HEK293 (cell line): ENCODE results near the gene UCP3.

Source experiments
- CTCF ChIA-PET: fragments of 350-600 bp; formaldehyde crosslinking; extraction: SDS; loops from one replicate; lab custom pipeline; 2021; ENCODE audit warnings: antibody characterized with exemption; lab: Yijun Ruan, JAX
- POLR2A ChIA-PET: fragments of 300-600 bp; formaldehyde crosslinking; extraction: SDS; loops from one replicate; lab custom pipeline; 2020; ENCODE audit warnings: antibody characterized with exemption, inconsistent platforms; lab: Yijun Ruan, JAX
- H3K27ac ChIP-seq: fragments of 200-500 bp; sonication (Bioruptor generic); 2 replicates; pipeline ENCODE4 v1.5.1; 2014; ENCODE audit warnings: low read depth, low read length, control low read depth, inconsistent platforms; ENCODE audit errors: extremely low read depth
- H3K36me3 ChIP-seq, 2 experiments: fragments of 200-500 bp in 1 of 2; sonication (Bioruptor generic) in 1 of 2; 1 replicate in 1 of 2; 2 replicates in 1 of 2; pipeline ENCODE4 v1.5.1; 2014 to 2017; ENCODE audit warnings: inconsistent platforms in 2 of 2, low read length in 2 of 2; ENCODE audit not compliant: control insufficient read depth in 2 of 2, insufficient read depth in 1 of 2
- H3K4me1 ChIP-seq: fragments of 200-500 bp; sonication (Bioruptor generic); 2 replicates; pipeline ENCODE4 v1.5.1; 2014; ENCODE audit warnings: mild to moderate bottlenecking, low read length, inconsistent platforms; ENCODE audit not compliant: control insufficient read depth, insufficient read depth
- H3K4me3 ChIP-seq: 2 replicates; pipeline ENCODE4 v1.5.1; 2011; ENCODE audit warnings: low read depth, mild to moderate bottlenecking, control low read depth, low read length, moderate library complexity
- H3K9me3 ChIP-seq: fragments of 200-500 bp; sonication (Bioruptor generic); 2 replicates; pipeline ENCODE4 v1.5.1; 2014; ENCODE audit warnings: low read depth, low read length, inconsistent platforms; ENCODE audit not compliant: control insufficient read depth, insufficient read depth
- FEZF1 ChIP-seq: fragments of 450-650 bp; formaldehyde crosslinking; IDR thresholded peaks from 2 replicates; pipeline ENCODE4 v1.5.1; 2016; ENCODE audit warnings: missing biosample characterization, missing genetic modification characterization
- KLF7 ChIP-seq: fragments of 450-650 bp; formaldehyde crosslinking; IDR thresholded peaks from 2 replicates; pipeline ENCODE4 v1.5.1; 2016; ENCODE audit warnings: missing biosample characterization, missing genetic modification characterization, borderline replicate concordance
- MZF1 ChIP-seq: fragments of 450-650 bp; formaldehyde crosslinking; IDR thresholded peaks from 2 replicates; pipeline ENCODE4 v1.5.1; 2017; ENCODE audit warnings: missing biosample characterization, missing genetic modification characterization, borderline replicate concordance
- PRDM6 ChIP-seq: fragments of 450-650 bp; formaldehyde crosslinking; IDR thresholded peaks from 2 replicates; pipeline ENCODE4 v1.5.1; 2017; ENCODE audit warnings: missing biosample characterization, missing genetic modification characterization
- SP2 ChIP-seq: fragments of 450-650 bp; formaldehyde crosslinking; IDR thresholded peaks from 2 replicates; pipeline ENCODE4 v1.5.1; 2016; ENCODE audit warnings: missing biosample characterization, missing genetic modification characterization
- TCF7L2 ChIP-seq: IDR thresholded peaks from 2 replicates; pipeline ENCODE4 v1.6.1; 2011; ENCODE audit warnings: low read depth, mild to moderate bottlenecking, inconsistent platforms, low read length, moderate library complexity, borderline replicate concordance
- ZBTB26 ChIP-seq: fragments of 450-650 bp; formaldehyde crosslinking; optimal IDR thresholded peaks from 2 replicates; pipeline ENCODE3; 2016; ENCODE audit warnings: missing biosample characterization, mild to moderate bottlenecking, missing genetic modification characterization
- ZNF138 ChIP-seq: fragments of 450-650 bp; formaldehyde crosslinking; IDR thresholded peaks from 2 replicates; pipeline ENCODE4 v1.5.1; 2016; ENCODE audit warnings: missing biosample characterization, missing genetic modification characterization, borderline replicate concordance
- ZNF140 ChIP-seq: fragments of 450-650 bp; formaldehyde crosslinking; IDR thresholded peaks from 2 replicates; pipeline ENCODE4 v1.5.1; 2016; ENCODE audit warnings: missing biosample characterization, missing genetic modification characterization
- ZNF24 ChIP-seq: fragments of 450-650 bp; formaldehyde crosslinking; IDR thresholded peaks from 2 replicates; pipeline ENCODE4 v1.5.1; 2016; ENCODE audit warnings: missing biosample characterization, missing genetic modification characterization
- ZNF280C ChIP-seq: fragments of 450-650 bp; formaldehyde crosslinking; IDR thresholded peaks from 2 replicates; pipeline ENCODE4 v1.5.1; 2016; ENCODE audit warnings: missing biosample characterization, missing genetic modification characterization
- ZNF350 ChIP-seq: fragments of 450-650 bp; formaldehyde crosslinking; IDR thresholded peaks from 2 replicates; pipeline ENCODE4 v1.5.0; 2017; ENCODE audit warnings: missing biosample characterization, mild to moderate bottlenecking, missing genetic modification characterization
- ZNF394 ChIP-seq: fragments of 450-650 bp; formaldehyde crosslinking; IDR thresholded peaks from 2 replicates; pipeline ENCODE4 v1.5.1; 2016; ENCODE audit warnings: missing biosample characterization, missing genetic modification characterization, mild to moderate bottlenecking, moderate library complexity, borderline replicate concordance
- ZNF423 ChIP-seq: fragments of 450-650 bp; formaldehyde crosslinking; IDR thresholded peaks from 2 replicates; pipeline ENCODE4 v1.5.1; 2016; ENCODE audit warnings: missing biosample characterization, missing genetic modification characterization
- ZNF501 ChIP-seq: fragments of 450-650 bp; formaldehyde crosslinking; IDR thresholded peaks from 2 replicates; pipeline ENCODE4 v1.5.1; 2016; ENCODE audit warnings: missing biosample characterization, missing genetic modification characterization
- ZNF510 ChIP-seq: fragments of 450-650 bp; formaldehyde crosslinking; IDR thresholded peaks from 2 replicates; pipeline ENCODE4 v1.5.1; 2018; ENCODE audit warnings: mild to moderate bottlenecking, missing genetic modification characterization, missing biosample characterization; ENCODE audit not compliant: insufficient replicate concordance
- ZNF555 ChIP-seq: fragments of 450-650 bp; formaldehyde crosslinking; conservative IDR thresholded peaks from 2 replicates; pipeline ENCODE4 v1.5.1; 2017; ENCODE audit warnings: missing biosample characterization, mild to moderate bottlenecking, missing genetic modification characterization, inconsistent platforms
- ZNF654 ChIP-seq: fragments of 450-650 bp; formaldehyde crosslinking; IDR thresholded peaks from 2 replicates; pipeline ENCODE4 v1.5.1; 2016; ENCODE audit warnings: low read depth, missing biosample characterization, missing genetic modification characterization
- ZNF837 ChIP-seq: fragments of 450-650 bp; formaldehyde crosslinking; IDR thresholded peaks from 2 replicates; pipeline ENCODE4 v1.5.1; 2016; ENCODE audit warnings: missing biosample characterization, missing genetic modification characterization
- TF ChIP-seq, protein P1 (sequence below): fragments of 450-650 bp; formaldehyde crosslinking; IDR thresholded peaks from 2 replicates; pipeline ENCODE4 v1.5.1; 2016; ENCODE audit warnings: missing biosample characterization, missing genetic modification characterization, low read depth
- TF ChIP-seq, protein P2 (sequence below): fragments of 450-650 bp; formaldehyde crosslinking; IDR thresholded peaks from 2 replicates; pipeline ENCODE4 v1.5.1; 2016; ENCODE audit warnings: missing biosample characterization, missing genetic modification characterization, borderline replicate concordance
- TF ChIP-seq, protein P3 (sequence below): fragments of 450-650 bp; formaldehyde crosslinking; IDR thresholded peaks from 2 replicates; pipeline ENCODE4 v1.5.1; 2016; ENCODE audit warnings: missing biosample characterization, missing genetic modification characterization

The UCP3 gene

DNA sequence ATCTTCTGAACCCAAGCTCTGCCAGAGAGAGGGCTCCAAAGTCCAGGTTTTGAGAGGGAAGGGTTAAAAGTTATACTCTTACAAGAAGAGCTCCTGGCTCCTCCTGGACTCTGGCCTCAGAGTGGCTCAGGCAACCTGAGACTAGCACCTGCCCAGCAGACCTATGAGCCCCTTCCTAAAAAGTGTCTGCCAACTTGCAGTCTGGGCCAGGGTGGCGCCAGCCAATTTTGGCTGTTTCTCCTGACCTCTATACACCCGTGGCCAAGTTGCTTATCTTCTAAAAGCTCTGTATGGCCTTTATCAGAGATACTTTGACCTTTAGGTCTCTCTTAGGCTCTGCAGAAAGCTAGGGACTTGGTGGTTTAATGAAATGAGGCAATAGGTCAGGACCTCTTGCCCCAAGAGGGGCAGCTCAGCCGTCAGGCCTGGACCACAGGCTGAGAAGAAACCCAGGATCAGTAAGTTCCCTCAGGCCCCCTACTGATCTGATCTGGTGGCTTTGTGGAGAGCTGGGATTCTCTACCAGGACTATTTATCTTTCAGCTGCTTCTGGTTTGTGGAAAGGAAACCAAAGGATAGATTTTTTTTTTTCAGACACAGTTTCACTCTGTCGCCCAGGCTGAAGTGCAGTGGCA is 10.3 kb upstream of the UCP3 start:
- H3K36me3 ChIP-seq = peaks cover 0 to 46% of the 10 kb centered on the region in 2 experiments; a peak in 1 of 3 replicates
- CTCF ChIA-PET = no interaction called here

DNA sequence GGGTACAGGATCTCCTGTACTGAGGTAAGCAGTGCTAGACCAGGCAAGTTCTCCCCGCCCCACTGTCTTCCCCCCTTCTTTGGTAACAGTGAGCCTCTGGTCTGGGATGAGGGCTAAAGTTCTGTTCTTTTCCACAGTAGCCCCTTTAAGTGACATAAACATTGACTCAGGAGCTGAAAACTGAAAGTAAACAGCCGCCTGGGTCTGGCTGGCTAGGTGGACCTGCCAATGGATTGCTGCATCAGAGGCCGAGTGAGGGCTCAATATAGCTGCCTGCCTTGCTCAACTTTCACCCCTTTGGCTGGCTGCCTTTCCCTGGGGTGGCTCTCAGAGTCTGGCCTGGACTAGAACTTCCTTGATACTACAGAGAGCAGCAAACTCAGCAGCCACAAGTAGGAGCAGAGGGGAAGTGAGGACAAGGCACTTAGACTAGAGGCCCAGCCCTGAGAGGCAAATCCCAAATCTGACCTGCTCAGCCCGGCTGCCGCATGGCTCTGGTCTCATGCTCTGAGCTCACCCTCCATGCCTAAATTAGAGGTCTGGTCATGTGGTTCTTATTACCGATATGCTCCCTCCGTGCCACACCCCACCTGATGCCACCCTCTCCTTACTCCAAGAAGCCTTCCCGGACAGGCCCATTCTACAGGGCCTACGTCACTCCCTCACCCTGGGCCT is 9.6 kb upstream of the UCP3 start:
- POLR2A ChIA-PET = no interaction called here
- Histone ChIP-seq H3K4me1 (no peaks in the 10 kb centered on the region), H3K4me3 (no peak overlapping the region), H3K27ac (no peak overlapping the region), H3K36me3 (peaks cover 0 to 51% of the 10 kb centered on the region in 2 experiments; a peak in 1 of 3 replicates), H3K9me3 (no peaks in the 10 kb centered on the region)
- TF ChIP-seq MZF1 (no peak), KLF7 (tag by site-specific recombination) (no peak), FEZF1 (tag by site-specific recombination) (no peak), SP2 (tag by site-specific recombination) (no peak), PRDM6 (tag by site-specific recombination) (no peak), ZNF350 (tag by site-specific recombination) (no peak), ZNF555 (tag by site-specific recombination) (no peak), ZNF140 (tag by site-specific recombination) (no peak), ZNF501 (tag by site-specific recombination) (no peak), ZNF423 (tag by site-specific recombination) (no peak), ZNF837 (no peak), ZNF510 (tag by site-specific recombination) (no peak), ZNF394 (tag by site-specific recombination) (no peak), ZNF280C (tag by site-specific recombination) (no peak), TCF7L2 (no peak), ZBTB26 (tag by site-specific recombination) (no peak), ZNF138 (tag by site-specific recombination) (no peak)
- TF ChIP-seq, protein P1, sequence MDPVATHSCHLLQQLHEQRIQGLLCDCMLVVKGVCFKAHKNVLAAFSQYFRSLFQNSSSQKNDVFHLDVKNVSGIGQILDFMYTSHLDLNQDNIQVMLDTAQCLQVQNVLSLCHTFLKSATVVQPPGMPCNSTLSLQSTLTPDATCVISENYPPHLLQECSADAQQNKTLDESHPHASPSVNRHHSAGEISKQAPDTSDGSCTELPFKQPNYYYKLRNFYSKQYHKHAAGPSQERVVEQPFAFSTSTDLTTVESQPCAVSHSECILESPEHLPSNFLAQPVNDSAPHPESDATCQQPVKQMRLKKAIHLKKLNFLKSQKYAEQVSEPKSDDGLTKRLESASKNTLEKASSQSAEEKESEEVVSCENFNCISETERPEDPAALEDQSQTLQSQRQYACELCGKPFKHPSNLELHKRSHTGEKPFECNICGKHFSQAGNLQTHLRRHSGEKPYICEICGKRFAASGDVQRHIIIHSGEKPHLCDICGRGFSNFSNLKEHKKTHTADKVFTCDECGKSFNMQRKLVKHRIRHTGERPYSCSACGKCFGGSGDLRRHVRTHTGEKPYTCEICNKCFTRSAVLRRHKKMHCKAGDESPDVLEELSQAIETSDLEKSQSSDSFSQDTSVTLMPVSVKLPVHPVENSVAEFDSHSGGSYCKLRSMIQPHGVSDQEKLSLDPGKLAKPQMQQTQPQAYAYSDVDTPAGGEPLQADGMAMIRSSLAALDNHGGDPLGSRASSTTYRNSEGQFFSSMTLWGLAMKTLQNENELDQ (tag by site-specific recombination) = no peak
- TF ChIP-seq, protein P2, sequence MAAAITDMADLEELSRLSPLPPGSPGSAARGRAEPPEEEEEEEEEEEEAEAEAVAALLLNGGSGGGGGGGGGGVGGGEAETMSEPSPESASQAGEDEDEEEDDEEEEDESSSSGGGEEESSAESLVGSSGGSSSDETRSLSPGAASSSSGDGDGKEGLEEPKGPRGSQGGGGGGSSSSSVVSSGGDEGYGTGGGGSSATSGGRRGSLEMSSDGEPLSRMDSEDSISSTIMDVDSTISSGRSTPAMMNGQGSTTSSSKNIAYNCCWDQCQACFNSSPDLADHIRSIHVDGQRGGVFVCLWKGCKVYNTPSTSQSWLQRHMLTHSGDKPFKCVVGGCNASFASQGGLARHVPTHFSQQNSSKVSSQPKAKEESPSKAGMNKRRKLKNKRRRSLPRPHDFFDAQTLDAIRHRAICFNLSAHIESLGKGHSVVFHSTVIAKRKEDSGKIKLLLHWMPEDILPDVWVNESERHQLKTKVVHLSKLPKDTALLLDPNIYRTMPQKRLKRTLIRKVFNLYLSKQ (tag by site-specific recombination) = no peak
- CTCF ChIA-PET = interaction anchor here (0.7 kb wide), 1 partner anchor 17 kb away, joined by 3 read pairs; no protein-coding TSS in a partner anchor

More for the DNA sequence above, 10.3 kb upstream of the UCP3 start:
- H3K4me3 ChIP-seq = no peak overlapping the region
- H3K9me3 ChIP-seq = no peaks in the 10 kb centered on the region
- POLR2A ChIA-PET = no interaction called here
- H3K4me1 ChIP-seq = no peaks in the 10 kb centered on the region
- TF ChIP-seq, protein P3, sequence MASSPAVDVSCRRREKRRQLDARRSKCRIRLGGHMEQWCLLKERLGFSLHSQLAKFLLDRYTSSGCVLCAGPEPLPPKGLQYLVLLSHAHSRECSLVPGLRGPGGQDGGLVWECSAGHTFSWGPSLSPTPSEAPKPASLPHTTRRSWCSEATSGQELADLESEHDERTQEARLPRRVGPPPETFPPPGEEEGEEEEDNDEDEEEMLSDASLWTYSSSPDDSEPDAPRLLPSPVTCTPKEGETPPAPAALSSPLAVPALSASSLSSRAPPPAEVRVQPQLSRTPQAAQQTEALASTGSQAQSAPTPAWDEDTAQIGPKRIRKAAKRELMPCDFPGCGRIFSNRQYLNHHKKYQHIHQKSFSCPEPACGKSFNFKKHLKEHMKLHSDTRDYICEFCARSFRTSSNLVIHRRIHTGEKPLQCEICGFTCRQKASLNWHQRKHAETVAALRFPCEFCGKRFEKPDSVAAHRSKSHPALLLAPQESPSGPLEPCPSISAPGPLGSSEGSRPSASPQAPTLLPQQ (tag by site-specific recombination) = no peak
- TF ChIP-seq ZNF24 (tag by site-specific recombination) (no peak), ZNF654 (tag by site-specific recombination) (no peak)
- H3K27ac ChIP-seq = no peak overlapping the region
